Pons (tissue), 1 donor: ENCODE results near the gene YBX1.
"Not testable (repeated sequence)": the region's sequence is repeated elsewhere in the genome, so short reads cannot be mapped to it uniquely, and the experiment has no call there.

Source experiments
- DNase-seq: peaks from one replicate; pipeline ENCODE4 v3.0.0-alpha.2; 2016; ENCODE audit warnings: low spot score

The YBX1 gene

GRCh38 chr1:42690477-42691156 lies 8.4 kb downstream of the YBX1 start:
- DNase-seq, result no peak

DNA sequence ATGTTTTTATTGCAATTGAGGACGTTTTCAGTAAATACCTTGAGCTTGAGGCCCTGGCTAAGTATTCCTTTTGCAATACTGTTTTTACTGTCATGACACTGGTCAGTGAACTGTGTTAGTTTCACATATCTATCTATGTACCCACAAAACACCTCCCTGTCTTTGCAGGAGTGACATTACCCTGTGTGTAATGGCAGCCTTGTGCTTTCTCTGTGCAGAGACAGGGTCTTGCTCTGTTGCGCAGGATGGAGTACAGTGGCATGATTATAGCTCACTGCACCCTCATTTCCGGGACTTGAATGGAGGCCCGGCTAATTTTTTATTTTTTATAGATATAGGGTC lies 8.9 kb downstream of the YBX1 start:
- DNase-seq, result no peak

DNA sequence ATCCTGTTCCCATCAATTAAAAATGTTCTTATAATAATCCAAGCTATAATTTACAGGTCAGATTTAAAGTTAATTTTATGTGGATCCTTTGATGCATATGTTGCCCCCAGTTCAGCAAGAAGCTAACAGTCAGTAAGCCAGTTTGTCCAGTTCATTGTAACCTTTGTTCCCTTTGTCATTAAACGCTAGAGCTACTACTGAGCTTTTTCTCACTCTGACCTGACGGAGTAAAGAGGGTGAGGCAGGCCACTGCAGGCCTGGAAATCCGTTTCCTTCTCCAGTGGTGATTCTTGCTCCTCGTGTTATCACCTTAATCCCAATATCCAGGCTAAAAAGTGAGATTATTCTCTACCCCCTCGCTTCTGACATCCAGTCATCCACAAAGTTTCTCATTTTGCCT lies 10.2 kb downstream of the YBX1 start:
- no peak for DNase-seq

DNA sequence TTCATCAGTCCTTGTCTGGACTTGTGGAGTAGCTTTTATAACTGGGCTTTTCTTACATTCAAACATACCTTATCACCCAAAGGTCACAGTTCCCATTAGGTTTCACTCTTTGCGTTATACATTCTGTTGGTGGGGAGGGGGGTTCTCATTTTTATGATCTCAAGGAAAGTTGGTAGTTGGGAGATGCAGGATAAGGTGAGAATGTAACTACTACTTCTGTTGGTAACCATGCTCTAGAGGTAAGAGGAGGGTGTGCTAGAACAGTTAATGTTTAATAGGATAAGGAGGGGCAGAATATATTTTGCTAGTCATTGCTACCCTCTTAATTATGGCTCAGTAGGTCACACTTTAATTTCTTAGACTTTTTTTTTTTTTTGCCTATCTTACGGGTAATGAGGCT lies 10.7 kb downstream of the YBX1 start:
- no peak for DNase-seq

- DNase-seq, result no peak
These were observed 16.0 kb downstream of the YBX1 start for GRCh38 chr1:42698081-42698813.

DNA sequence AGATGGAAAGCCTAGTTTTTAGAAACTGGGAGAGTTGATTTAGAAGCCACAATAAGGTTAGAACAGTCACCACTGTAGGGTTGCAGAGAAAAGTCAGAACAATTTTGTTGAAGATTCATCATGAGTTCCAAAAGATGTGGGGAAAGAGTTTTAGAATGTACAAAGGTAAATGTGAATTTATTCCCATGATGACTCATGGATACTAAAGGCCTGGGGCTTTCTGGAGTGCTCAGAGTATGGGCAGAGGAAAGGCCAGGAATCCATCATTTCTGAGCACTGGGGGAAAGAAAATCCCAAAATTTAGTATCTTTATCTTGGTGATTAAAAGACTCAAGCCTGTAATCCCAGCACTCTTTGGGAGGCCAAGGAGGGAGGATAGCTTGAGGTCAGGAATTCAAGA lies 17.8 kb downstream of the YBX1 start:
- DNase-seq, result no peak

GRCh38 chr1:42703888-42704464 lies 21.8 kb downstream of the YBX1 start:
- no peak for DNase-seq

GRCh38 chr1:42712808-42713207 lies 30.6 kb downstream of the YBX1 start:
- DNase-seq, result not testable (repeated sequence)

GRCh38 chr1:42713293-42713692 lies 31.1 kb downstream of the YBX1 start:
- no peak for DNase-seq

GRCh38 chr1:42714441-42714840 lies 32.2 kb downstream of the YBX1 start:
- not testable (repeated sequence) for DNase-seq

DNA sequence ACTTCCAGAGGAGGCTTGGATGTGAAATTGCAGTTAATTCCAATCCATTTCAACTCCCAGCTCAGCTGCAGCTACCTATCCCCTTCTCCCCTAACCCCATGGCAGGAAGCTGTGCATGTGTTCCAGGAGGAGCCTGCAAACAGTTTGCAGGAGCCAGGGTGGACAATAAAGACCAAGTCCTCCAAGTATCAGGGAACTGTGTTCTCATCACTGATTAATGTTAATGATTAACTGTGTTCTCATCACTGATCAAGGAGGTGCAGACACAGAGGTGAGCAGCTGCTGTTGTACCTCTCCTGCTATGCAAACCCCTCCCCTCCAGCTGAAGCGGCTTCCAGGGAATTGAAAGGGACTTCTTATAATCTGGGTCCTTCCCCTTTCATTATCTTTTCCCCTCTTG lies 38.6 kb downstream of the YBX1 start:
- DNase-seq, result no peak

DNA sequence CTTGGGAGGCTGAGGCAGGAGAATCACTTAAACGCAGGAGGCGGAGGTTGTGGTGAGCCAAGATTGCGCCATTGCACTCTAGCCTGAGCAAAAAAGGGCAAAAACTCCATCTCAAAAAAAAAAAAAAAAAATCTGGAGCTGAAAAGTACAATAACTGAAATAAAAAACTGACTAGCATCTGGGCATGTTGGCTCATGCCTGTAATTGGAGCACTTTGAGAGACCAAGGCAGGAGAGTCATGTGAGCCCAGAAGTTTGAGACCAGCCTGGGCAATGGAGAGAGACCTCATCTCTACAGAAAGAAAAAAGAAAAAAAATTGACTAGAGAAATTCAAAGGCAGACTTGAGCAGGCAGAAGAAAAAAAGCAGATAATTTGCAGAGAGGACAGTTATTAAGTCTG lies 39.7 kb downstream of the YBX1 start:
- DNase-seq, result no peak

DNA sequence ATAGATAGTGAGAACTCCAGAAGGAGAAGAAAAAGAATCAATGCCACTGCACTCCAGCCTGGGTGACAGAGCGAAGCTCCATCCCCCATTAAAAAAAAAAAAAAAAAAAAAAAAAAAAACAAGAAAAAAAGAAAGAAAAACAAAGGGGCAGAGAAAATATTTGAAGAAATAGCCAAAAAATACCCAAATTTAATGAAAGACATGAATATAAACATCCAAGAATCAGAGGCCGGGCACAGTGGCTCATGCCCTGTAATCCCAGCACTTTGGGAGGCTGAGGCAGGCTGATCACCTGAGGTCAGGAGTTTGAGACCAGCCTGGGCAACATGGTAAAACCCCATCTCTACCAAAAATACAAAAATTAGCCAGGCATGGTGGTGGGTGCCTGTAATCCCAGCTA lies 40.2 kb downstream of the YBX1 start:
- DNase-seq, result not testable (repeated sequence)

- DNase-seq, result no peak
These were observed 41.3 kb downstream of the YBX1 start for GRCh38 chr1:42723511-42723910.

DNA sequence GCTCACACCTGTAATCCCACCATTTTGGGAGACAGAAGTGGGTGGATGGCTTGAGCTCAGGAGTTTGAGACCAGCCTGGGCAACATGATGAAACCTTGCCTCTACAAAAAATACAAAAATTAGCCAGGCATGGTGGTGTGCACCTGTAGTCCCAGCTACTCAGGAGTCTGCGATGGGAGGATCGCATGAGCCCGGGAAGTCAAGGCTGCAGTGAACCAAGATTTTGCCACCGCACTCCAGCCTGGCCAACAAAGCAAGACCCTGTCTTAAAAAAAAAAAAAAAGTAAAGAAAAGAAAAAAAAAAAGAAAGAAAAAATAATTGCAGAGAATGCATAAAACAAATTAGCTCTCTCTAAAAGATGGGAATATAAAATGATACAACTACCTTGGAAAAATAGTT lies 43.6 kb downstream of the YBX1 start:
- DNase-seq, result not testable (repeated sequence)

DNA sequence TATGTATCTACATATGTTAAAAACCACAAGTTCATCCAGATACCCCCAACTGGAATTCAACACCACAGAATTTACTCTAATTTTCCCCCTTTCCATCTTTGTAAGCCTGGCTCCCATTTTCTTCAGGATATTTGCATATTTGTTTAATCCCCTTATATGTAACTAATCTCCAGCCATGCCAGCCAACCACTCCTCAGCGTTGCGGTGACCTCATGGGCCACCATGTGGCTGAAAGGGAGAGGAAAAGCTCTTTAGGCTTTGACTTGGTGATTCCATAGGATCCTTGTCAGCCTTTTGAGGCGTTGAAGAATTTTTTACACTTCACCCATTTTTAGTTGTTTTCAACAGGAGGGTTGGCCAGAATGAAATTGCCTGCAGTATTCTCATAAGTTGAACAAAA lies 47.8 kb downstream of the YBX1 start:
- no peak for DNase-seq

DNA sequence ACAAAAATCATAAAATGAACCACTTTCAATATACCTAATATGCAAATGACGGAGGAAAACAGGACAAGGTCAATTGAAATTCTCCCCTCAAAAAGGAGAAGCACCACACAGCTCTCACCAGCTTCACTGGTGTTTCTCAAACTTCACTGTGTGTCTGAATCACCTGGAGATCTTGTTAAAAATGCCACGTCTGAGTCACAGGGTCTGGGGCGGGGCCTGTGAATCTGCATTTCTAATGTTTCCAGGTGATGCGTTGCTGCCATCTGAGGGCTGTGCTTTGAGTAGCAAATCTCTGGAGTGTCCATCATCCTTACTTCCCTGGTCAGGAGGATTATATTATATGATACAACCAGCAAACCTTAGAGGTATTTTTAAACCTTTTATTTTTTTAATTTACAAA lies 48.8 kb downstream of the YBX1 start:
- no peak for DNase-seq

- DNase-seq, result no peak
These were observed 49.4 kb downstream of the YBX1 start for GRCh38 chr1:42731585-42731984.

- no peak for DNase-seq
These were observed 50.0 kb downstream of the YBX1 start for GRCh38 chr1:42732126-42732680.

GRCh38 chr1:42733415-42734200 lies 51.4 kb downstream of the YBX1 start:
- no peak for DNase-seq

- no peak for DNase-seq
These were observed 52.2 kb downstream of the YBX1 start for GRCh38 chr1:42734201-42735035.

GRCh38 chr1:42735056-42735455 lies 52.8 kb downstream of the YBX1 start:
- DNase-seq, result no peak
